GM10847 (cell line): ENCODE measurements around the gene ERVV-1.

Source experiments
- POLR2A ChIP-seq: IDR thresholded peaks from 2 replicates; pipeline ENCODE4 v1.6.1; 2011; ENCODE audit not compliant: insufficient read length; ENCODE audit errors: extremely low read depth

The ERVV-1 gene

GRCh38 chr19:53008061-53008778, 5.5 kb upstream of the ERVV-1 start:
- no peak for TF ChIP-seq POLR2A

- TF ChIP-seq POLR2A, result no peak
These were observed 3.2 kb upstream of the ERVV-1 start for GRCh38 chr19:53010494-53010893.

GRCh38 chr19:53012006-53012405, 1.7 kb upstream of the ERVV-1 start:
- no peak for TF ChIP-seq POLR2A

GRCh38 chr19:53015159-53015558, 1.4 kb downstream of the ERVV-1 start:
- no peak for TF ChIP-seq POLR2A

- TF ChIP-seq POLR2A, result no peak
These were observed 2.0 kb downstream of the ERVV-1 start for GRCh38 chr19:53015730-53016129.

- TF ChIP-seq POLR2A, result no peak
These were observed 6.0 kb downstream of the ERVV-1 start for GRCh38 chr19:53019684-53020083.

- TF ChIP-seq POLR2A, result no peak
These were observed 20.3 kb downstream of the ERVV-1 start for GRCh38 chr19:53034054-53034453.

GRCh38 chr19:53034948-53035675, 21.4 kb downstream of the ERVV-1 start:
- no peak for TF ChIP-seq POLR2A

GRCh38 chr19:53037101-53038097, 23.7 kb downstream of the ERVV-1 start:
- TF ChIP-seq POLR2A, result no peak

GRCh38 chr19:53041366-53041765, 27.6 kb downstream of the ERVV-1 start:
- no peak for TF ChIP-seq POLR2A

GRCh38 chr19:53045536-53045935, 31.8 kb downstream of the ERVV-1 start:
- TF ChIP-seq POLR2A, result no peak

- no peak for TF ChIP-seq POLR2A
These were observed 33.7 kb downstream of the ERVV-1 start for GRCh38 chr19:53047379-53047778.

- no peak for TF ChIP-seq POLR2A
These were observed 41.4 kb downstream of the ERVV-1 start for GRCh38 chr19:53055117-53055516.

GRCh38 chr19:53057904-53058580, 44.3 kb downstream of the ERVV-1 start:
- TF ChIP-seq POLR2A, result no peak
